GM23338 (cell line): ENCODE results near the gene SLC12A5. TPM values are rescaled to one million over a fixed set of nuclear protein-coding genes. Genes with fewer than 3 reads are reported as not detected.

Experiments
- ATAC-seq: fragments of 200-7000 bp; cut with Tn5 transposase; 3 replicates; pipeline ENCODE4 v1.9.1; 2020
- DNase-seq: peaks from one replicate; pipeline ENCODE4 v3.0.0-alpha.2; 2015; ENCODE audit warnings: low spot score
- H2AFZ ChIP-seq: fragments of 200-600 bp; sonication (generic); 2 replicates; pipeline ENCODE4 v1.8.0; 2016; ENCODE audit warnings: antibody characterized with exemption, mild to moderate bottlenecking, moderate library complexity
- H3F3A ChIP-seq: fragments of 200-600 bp; sonication (generic); replicated peaks from 2 replicates; pipeline ENCODE4 v1.8.0; 2017; ENCODE audit warnings: antibody characterized with exemption, mixed run types, low read depth
- H3K27ac ChIP-seq: fragments of 200-600 bp; sonication (generic); 2 replicates; pipeline ENCODE4 v1.6.1; 2016; ENCODE audit warnings: low read depth
- H3K27me3 ChIP-seq: fragments of 200-600 bp; sonication (generic); 2 replicates; pipeline ENCODE4 v1.8.0; 2016; ENCODE audit warnings: mild to moderate bottlenecking, mixed run types, moderate library complexity; ENCODE audit not compliant: insufficient read depth
- H3K36me3 ChIP-seq: fragments of 200-600 bp; sonication (generic); 2 replicates; pipeline ENCODE4 v1.8.0; 2016; ENCODE audit warnings: mild to moderate bottlenecking; ENCODE audit not compliant: insufficient read depth
- H3K4me1 ChIP-seq: fragments of 200-600 bp; sonication (generic); 2 replicates; pipeline ENCODE4 v1.8.0; 2016; ENCODE audit warnings: mild to moderate bottlenecking, moderate library complexity; ENCODE audit not compliant: insufficient read depth
- H3K4me2 ChIP-seq: fragments of 200-600 bp; sonication (generic); 2 replicates; pipeline ENCODE4 v1.7.1; 2017; ENCODE audit warnings: mixed run types
- H3K4me3 ChIP-seq: fragments of 200-600 bp; sonication (generic); 2 replicates; pipeline ENCODE4 v1.6.1; 2016; ENCODE audit warnings: mixed run types
- H3K79me2 ChIP-seq: fragments of 200-600 bp; sonication (generic); replicated peaks from 2 replicates; pipeline ENCODE4 v1.8.0; 2017; ENCODE audit warnings: mild to moderate bottlenecking; ENCODE audit not compliant: insufficient read depth
- H3K9me2 ChIP-seq: fragments of 200-600 bp; sonication (generic); 2 replicates; pipeline ENCODE4 v1.8.0; 2017; ENCODE audit not compliant: insufficient read depth
- H4K20me1 ChIP-seq: fragments of 200-600 bp; sonication (generic); replicated peaks from 2 replicates; pipeline ENCODE4 v1.8.0; 2017; ENCODE audit warnings: mild to moderate bottlenecking; ENCODE audit not compliant: insufficient read depth
- H3K27ac Mint-ChIP-seq: 2 replicates; pipeline ENCODE4 v1.8.0; 2020; ENCODE audit warnings: inconsistent platforms, mild to moderate bottlenecking, moderate library complexity, mixed read lengths
- H3K27me3 Mint-ChIP-seq: 3 replicates; pipeline ENCODE4 v1.8.0; 2022; ENCODE audit warnings: low read depth, mild to moderate bottlenecking, moderate library complexity, mixed read lengths, inconsistent platforms; ENCODE audit not compliant: insufficient read depth, poor library complexity
- H3K36me3 Mint-ChIP-seq: 3 replicates; pipeline ENCODE4 v1.8.0; 2021; ENCODE audit warnings: low read depth, mild to moderate bottlenecking, inconsistent platforms, moderate library complexity, mixed read lengths
- H3K4me1 Mint-ChIP-seq: 3 replicates; pipeline ENCODE4 v1.8.0; 2020; ENCODE audit warnings: mild to moderate bottlenecking, inconsistent platforms, mixed read lengths
- H3K4me3 Mint-ChIP-seq: 3 replicates; pipeline ENCODE4 v1.8.0; 2021; ENCODE audit warnings: moderate library complexity, mild to moderate bottlenecking, inconsistent platforms, mixed read lengths
- H3K9me3 Mint-ChIP-seq: 3 replicates; pipeline ENCODE4 v1.8.0; 2020; ENCODE audit warnings: moderate library complexity, mild to moderate bottlenecking, inconsistent platforms, mixed read lengths
- CTCF ChIP-seq, 2 experiments: fragments of 200-600 bp in 1 of 2; sonication (generic) in 1 of 2; conservative IDR thresholded peaks; 2 replicates each; pipeline versions ENCODE4 v1.5.1 to v1.6.1; 2016 to 2017; ENCODE audit warnings: antibody characterized with exemption in 2 of 2, low read depth in 2 of 2, mild to moderate bottlenecking in 2 of 2, moderate library complexity in 1 of 2
- ETS1 ChIP-seq: IDR thresholded peaks from 2 replicates; pipeline ENCODE4 v1.6.1; 2016; ENCODE audit warnings: antibody characterized with exemption
- EZH2 ChIP-seq: fragments of 200-600 bp; sonication (generic); IDR thresholded peaks from one replicate; pipeline ENCODE4 v1.8.0; 2017; ENCODE audit warnings: antibody characterized with exemption, mild to moderate bottlenecking, low read depth; ENCODE audit not compliant: unreplicated experiment
- NANOG ChIP-seq: IDR thresholded peaks from 2 replicates; pipeline ENCODE4 v1.6.1; 2016; ENCODE audit warnings: antibody characterized with exemption, borderline replicate concordance
- REST ChIP-seq: IDR thresholded peaks from one replicate; pipeline ENCODE4 v1.6.1; 2018; ENCODE audit warnings: antibody characterized with exemption; ENCODE audit not compliant: unreplicated experiment
- ZNF114 ChIP-seq: fragments of 250-450 bp; sonication (Bioruptor Pico); IDR thresholded peaks from 2 replicates; pipeline ENCODE4 v1.5.0; 2020; ENCODE audit warnings: mild to moderate bottlenecking, moderate library complexity
- polyA plus RNA-seq: library from polyadenylated mRNA; unstranded; fragments of >200 nt; fragmentation: Nextera tagmentation; extraction: Ambion mirVana; gene quantifications from 2 replicates; pipeline ENCODE4 v1.2.1, GENCODE V29; 2016
- total RNA-seq: library from RNA; depleted of rRNA; stranded (reverse); fragments of >200 nt; shearing (Covaris generic); gene quantifications from 2 replicates; pipeline ENCODE4 v1.2.3, GENCODE V29; 2014

Gene SLC12A5
- total and polyA plus RNA-seq, 2 experiments from 2014 or later = 3.5 to 8.4 TPM

GRCh38 chr20:46028110-46028509 is 905 bp upstream of the SLC12A5 start (continued):
- TF ChIP-seq REST (no peak), ETS1 (no peak), CTCF (conservative IDR thresholded peaks at IDR 0.05; ENCODE audit: low read depth in 2 of 2) (no peak), NANOG (no peak)

- Mint-ChIP-seq H3K27me3 (peaks cover 88% of the 10 kb centered on the region), H3K4me3 (no peak overlapping the region; the same call in 2 of the 3 replicates), H3K9me3 (no peaks in the 10 kb centered on the region), H3K4me1 (peaks cover 2% of the 10 kb centered on the region; the same call in 2 of the 3 replicates), H3K27ac (no peak overlapping the region), H3K36me3 (no peaks in the 10 kb centered on the region)
- H3K9me2 ChIP-seq = no peaks in the 10 kb centered on the region
- H3K27ac ChIP-seq = no peak overlapping the region
- no peaks in the 10 kb centered on the region for H3K36me3 ChIP-seq
- H3K4me2 ChIP-seq = peak overlapping the region; percentile 96
- peaks cover 10% of the 10 kb centered on the region; the same call in 1 of the 2 replicates for H3K4me1 ChIP-seq
- peaks cover 4% of the 10 kb centered on the region for H3F3A ChIP-seq
- ATAC-seq (peak; percentile 20), DNase-seq (no peak)
- peaks cover 98% of the 10 kb centered on the region for H3K27me3 ChIP-seq
- no peaks in the 10 kb centered on the region; the same call in 1 of the 2 replicates for H4K20me1 ChIP-seq
- TF ChIP-seq REST (peak; percentile 3), ZNF114 (no peak), EZH2 (peak; percentile 9)
- H2AFZ ChIP-seq = no peak overlapping the region
- peak overlapping the region; percentile 78 for H3K4me3 ChIP-seq
- no peaks in the 10 kb centered on the region for H3K79me2 ChIP-seq
These were observed 1.4 kb downstream of the SLC12A5 start for GRCh38 chr20:46030284-46031013.
